GM19452 (cell line): ENCODE measurements around the gene OR8B12.
A peak's percentile ranks its signal among the peaks of the same experiment; 100 is the strongest.

ENCODE experiments used
- ATAC-seq: cut with Tn5 transposase; IDR thresholded peaks from one replicate; pipeline ENCODE4 v1.9.1; 2021; ENCODE audit not compliant: unreplicated experiment

Gene OR8B12, protein sequence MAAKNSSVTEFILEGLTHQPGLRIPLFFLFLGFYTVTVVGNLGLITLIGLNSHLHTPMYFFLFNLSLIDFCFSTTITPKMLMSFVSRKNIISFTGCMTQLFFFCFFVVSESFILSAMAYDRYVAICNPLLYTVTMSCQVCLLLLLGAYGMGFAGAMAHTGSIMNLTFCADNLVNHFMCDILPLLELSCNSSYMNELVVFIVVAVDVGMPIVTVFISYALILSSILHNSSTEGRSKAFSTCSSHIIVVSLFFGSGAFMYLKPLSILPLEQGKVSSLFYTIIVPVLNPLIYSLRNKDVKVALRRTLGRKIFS

GRCh38 chr11:124543554-124543953, at the start of gene OR8B12:
Gene OR8B12, minus strand, starts transcription at chr11:124543654. Its CDS starts 0 bp downstream, at chr11:124543654.
- ATAC-seq: no peak

- no peak for ATAC-seq
Observed at GRCh38 chr11:124592627-124593026, 49.2 kb upstream of the OR8B12 start.

DNA sequence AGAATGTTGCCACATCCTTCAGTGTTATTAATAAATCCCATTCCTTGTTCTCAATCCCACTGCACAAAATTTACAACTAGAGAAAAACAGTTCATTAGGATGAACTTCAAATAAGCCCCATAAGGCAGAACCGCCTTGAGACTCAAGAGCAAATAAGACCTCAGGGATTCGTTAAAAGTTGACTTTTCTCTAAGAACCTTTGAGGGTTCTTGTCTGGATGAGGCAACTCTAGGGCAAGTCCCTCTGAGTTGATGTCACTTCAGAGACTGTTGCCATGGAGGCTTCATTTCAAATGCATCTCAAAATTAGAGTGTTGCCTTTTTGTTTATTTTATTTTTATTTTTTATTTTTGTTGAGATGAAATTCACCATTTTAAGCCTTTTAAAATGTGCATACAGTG, 48.0 kb upstream of the OR8B12 start:
- no peak for ATAC-seq

DNA sequence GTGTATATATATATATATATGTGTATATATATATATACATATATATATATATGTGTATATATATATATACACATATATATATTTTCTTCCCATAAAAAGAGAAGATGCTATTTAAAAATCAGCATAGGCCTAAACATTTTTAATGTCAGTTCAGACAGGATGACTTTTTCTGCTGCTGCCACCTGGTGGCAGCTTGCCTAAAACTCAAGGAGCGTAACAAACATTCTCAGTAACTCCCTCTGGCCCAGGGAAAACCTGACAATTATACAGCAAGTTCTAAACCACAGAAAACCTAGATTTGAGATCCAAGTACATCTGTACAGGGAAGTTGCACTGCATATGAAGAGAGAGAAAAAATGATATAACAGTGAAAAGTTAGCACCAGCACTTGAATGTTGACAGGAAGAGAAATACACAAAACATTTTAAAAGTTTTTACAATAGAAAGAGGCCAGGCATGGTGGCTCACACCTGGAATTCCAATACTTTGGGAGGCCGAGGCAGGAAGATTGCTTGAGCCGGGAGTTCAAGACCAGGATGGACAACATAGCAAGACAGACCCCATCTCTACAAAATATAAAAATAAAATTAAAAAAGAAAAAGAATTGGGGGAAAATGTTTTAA, 42.9 kb upstream of the OR8B12 start:
- ATAC-seq: peak; percentile 71

GRCh38 chr11:124584681-124585372, 41.4 kb upstream of the OR8B12 start:
- ATAC-seq: no peak

GRCh38 chr11:124583781-124584180, 40.3 kb upstream of the OR8B12 start:
- ATAC-seq: no peak

DNA sequence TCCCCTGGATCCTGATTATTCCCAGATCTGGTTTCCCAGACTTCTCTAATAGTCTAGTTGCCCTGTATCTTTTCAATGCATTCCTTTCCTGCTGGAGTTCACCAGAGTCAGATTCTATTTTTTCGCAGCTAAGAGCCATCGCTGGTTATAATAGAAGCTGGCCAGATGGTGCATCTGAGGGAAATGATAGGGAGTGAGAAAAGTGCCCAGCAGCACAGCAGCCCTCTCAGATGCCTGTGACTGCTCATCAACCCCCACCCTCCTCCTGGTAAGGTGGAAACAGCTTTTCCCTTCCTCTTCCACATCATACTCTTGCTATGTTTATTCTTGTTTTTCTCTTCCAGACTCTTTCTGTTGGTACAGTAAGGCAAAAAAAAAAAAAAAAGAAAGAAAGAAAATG, 39.1 kb upstream of the OR8B12 start:
- ATAC-seq: no peak

DNA sequence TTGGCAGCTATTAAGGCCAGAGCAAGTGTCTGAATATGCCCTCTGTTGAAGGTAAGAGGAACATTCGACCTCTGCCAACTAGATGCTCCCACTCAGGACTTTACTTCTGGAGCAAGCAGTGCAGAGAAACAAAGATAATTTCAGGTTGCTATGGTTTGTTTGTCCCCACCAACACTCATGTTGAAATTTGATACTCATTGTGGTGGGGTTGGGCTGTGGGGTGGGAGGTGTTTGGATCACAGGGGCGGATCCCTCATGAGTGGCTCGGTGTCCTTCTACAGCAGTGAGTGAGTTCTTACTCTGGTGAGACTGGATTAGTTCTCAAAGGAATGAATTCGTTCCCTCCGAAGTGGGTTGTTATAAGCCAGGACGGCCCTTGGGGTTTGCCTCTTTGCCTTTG, 38.4 kb upstream of the OR8B12 start:
- ATAC-seq: no peak

GRCh38 chr11:124578761-124579160, 35.3 kb upstream of the OR8B12 start:
- no peak for ATAC-seq

- no peak for ATAC-seq
Observed at GRCh38 chr11:124577716-124578427, 34.4 kb upstream of the OR8B12 start.

- no peak for ATAC-seq
Observed at GRCh38 chr11:124570160-124570559, 26.7 kb upstream of the OR8B12 start.

GRCh38 chr11:124569697-124570096, 26.2 kb upstream of the OR8B12 start, which contains the start of gene OR8A1:
Gene OR8A1, plus strand, starts transcription at chr11:124569997. Its CDS starts 123 bp downstream, at chr11:124570120.
- no peak for ATAC-seq

DNA sequence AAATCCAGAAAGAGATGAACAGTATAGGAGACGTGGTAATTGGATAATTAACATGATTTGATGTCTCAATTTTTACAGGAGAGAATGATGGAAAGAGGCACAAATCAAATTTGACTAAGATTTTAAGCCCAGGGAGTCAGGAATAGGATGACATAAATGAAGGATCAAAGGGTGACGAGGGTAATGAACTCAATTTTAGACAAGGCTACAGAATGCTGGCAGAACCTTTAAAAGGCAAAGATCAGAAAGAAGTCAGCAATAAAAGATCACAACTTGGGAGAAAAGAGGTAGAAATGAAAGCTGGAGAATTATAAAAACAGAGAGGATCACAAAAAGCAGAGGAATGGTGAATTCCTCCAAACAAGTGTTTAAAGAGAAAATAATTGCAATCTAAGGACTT, 13.4 kb upstream of the OR8B12 start:
- no peak for ATAC-seq

- ATAC-seq: no peak
Observed at GRCh38 chr11:124551987-124552386, 8.5 kb upstream of the OR8B12 start.

DNA sequence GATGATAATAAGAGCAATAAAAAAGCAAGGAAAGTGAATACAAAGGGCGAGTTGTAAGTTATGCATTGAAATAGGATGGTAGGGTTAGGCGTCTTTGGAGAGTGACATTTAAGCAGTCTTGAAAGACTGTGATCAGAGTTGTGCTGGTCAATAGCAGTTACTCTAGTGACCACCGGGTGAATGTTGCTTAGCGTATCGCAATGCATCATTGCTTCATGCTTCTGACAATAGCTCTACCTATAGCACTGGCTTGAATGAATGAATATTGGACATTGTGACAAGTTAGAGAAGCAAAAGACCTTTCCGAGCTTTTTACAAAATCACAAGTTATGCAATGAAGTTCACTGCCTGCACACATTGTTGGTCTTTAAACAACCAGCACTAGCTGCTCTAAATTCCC, 7.7 kb upstream of the OR8B12 start:
- no peak for ATAC-seq

- ATAC-seq: no peak
Observed at GRCh38 chr11:124543145-124543544, 309 bp downstream of the OR8B12 start.

GRCh38 chr11:124541204-124541603, 2.2 kb downstream of the OR8B12 start:
- no peak for ATAC-seq

DNA sequence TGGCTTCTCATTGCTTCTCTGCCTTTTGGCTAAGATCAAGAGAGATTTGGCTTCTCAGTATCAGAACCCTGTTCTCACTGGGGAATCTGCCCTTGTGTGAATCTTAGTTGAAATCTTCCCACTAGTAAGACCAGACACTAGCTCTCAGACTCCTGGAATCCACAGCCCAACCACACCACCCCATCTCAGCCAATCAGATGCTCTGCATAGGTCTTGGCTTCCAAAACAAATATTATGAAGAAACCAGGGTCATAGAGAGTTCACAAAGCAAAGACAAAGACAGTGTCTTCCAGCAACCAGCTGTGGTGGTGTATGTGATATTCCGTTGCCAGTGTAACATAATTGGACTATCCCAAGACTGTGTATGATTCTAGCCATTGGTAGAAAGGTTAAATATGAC, 5.4 kb downstream of the OR8B12 start:
- no peak for ATAC-seq

GRCh38 chr11:124536520-124536919, 6.9 kb downstream of the OR8B12 start:
- ATAC-seq: no peak

DNA sequence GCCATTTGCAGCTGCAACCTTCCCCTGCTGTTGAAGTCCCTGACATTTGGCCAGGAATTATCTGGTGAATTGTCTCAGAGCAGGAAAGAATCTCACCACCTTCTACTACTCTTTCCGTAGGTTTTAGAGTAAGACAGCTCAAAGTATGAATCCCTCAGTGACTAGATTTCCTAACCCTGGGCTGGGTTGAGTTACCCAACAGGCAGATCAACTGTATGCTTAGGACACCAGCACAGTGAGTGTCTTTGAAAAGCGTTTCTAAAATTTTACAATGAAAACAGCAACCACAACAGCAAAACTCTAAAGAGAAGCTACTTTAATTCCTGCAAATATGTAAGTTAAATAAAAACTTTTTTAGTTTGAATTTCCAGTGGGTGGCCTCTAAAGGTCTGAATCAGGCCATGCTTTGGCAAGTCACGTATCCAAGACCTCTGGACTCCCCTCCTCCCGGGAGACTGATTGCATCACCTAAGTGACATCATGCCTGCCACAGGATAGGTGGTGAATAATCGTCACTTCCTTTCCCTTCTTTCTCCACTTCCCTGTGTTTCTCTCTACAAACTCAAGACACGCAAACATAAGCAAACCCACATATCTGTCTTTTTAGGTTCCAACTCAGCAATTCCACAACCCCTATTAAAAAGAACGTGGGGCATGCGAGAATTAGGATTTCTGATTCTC, 7.8 kb downstream of the OR8B12 start:
- no peak for ATAC-seq

DNA sequence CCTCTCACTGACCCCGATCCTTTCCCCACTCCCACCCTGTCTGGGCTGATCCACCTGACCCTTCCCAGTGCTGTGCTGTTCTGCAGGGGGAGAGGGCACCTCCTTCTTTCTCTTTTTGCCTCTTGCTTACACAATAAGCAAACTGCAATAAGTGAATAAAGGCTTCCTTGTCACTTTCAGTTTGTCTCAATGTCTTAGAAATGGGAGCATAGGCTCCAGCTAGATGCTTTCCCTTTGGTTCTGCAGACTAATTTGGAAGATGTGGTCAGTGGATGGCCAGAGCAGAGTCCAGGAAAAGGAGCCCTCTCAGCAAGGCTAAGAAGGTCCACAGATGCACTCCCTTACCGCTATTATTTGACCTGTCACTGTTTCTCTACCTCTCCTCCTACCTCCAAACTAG, 9.4 kb downstream of the OR8B12 start:
- ATAC-seq: no peak
